Transverse colon (tissue), 4 donors: Measurements from ENCODE around the gene KLHL29. TPM values are rescaled to one million over a fixed set of nuclear protein-coding genes. Genes with fewer than 3 reads are reported as not detected.

ENCODE experiments used
- DNase-seq: peaks from one replicate; pipeline ENCODE4 v3.0.0-alpha.2; 2019
- H3K27ac ChIP-seq, 4 donors: fragments of 200-600 bp; sonication (generic); 2 replicates each; pipeline ENCODE4 v1.5.1; 2016 to 2018; ENCODE audit warnings: inconsistent platforms in 4 of 4
- H3K27me3 ChIP-seq: fragments of 200-600 bp; sonication (generic); 2 replicates; pipeline ENCODE4 v1.5.1; 2017; ENCODE audit warnings: inconsistent platforms
- H3K36me3 ChIP-seq, 4 donors: fragments of 200-600 bp; sonication (generic); 2 replicates each; pipeline ENCODE4 v1.5.1; 2017 to 2019; ENCODE audit warnings: inconsistent platforms in 4 of 4
- H3K4me1 ChIP-seq, 4 donors: fragments of 200-600 bp; sonication (generic); 2 replicates each; pipeline ENCODE4 v1.5.1; 2017 to 2020; ENCODE audit warnings: inconsistent platforms in 4 of 4
- H3K4me3 ChIP-seq, 4 donors: fragments of 200-600 bp; sonication (generic); 1 replicate in 1 of 4; 2 replicates in 3 of 4; pipeline versions ENCODE4 v1.5.1 to v1.6.1; 2017 to 2019; ENCODE audit warnings: inconsistent platforms in 4 of 4
- H3K9me3 ChIP-seq, 2 donors: fragments of 200-600 bp; sonication (generic); 2 replicates each; pipeline ENCODE4 v1.5.1; 2017 to 2019; ENCODE audit warnings: inconsistent platforms in 2 of 2
- CTCF ChIP-seq, 5 experiments: fragments of 200-600 bp in 3 of 5; fragments of 450-650 bp in 2 of 5; sonication (generic) in 3 of 5; IDR thresholded peaks; 1 replicate in 2 of 5; 2 replicates in 3 of 5; pipeline ENCODE4 v1.5.1; 2016 to 2017; ENCODE audit warnings: antibody characterized with exemption in 5 of 5, inconsistent platforms in 3 of 5, mild to moderate bottlenecking in 2 of 5, moderate library complexity in 1 of 5
- EP300 ChIP-seq: sonication (generic); formaldehyde crosslinking; IDR thresholded peaks from one replicate; pipeline ENCODE4 v1.6.1; 2017; ENCODE audit warnings: antibody characterized with exemption, low read depth
- POLR2A ChIP-seq: fragments of 450-650 bp; IDR thresholded peaks from one replicate; pipeline ENCODE4 v1.6.1; 2016; ENCODE audit warnings: antibody characterized with exemption, mild to moderate bottlenecking, moderate library complexity
- POLR2AphosphoS5 ChIP-seq, 3 donors: sonication (generic); formaldehyde crosslinking; IDR thresholded peaks; one replicate each; pipeline ENCODE4 v1.6.1; 2016; ENCODE audit warnings: antibody characterized with exemption in 3 of 3
- WGBS, 2 donors: methylation state at CpG; one replicate each; pipeline ENCODE4 v1.1.5; 2018; ENCODE audit warnings: low coverage in 1 of 2; 5-methylcytosine and 5-hydroxymethylcytosine counted together
- in situ Hi-C, 4 donors: fragments of 200-750 bp; cut with MboI; loops; one replicate each; pipeline versions ENCODE4 v1.15.0 to v1.15.1; 2017; ENCODE audit warnings: low sequenced_read_pairs in 3 of 4, low pct_ligation_motif_present in 1 of 4, low pct_unique_long_range_greater_than_20kb in 1 of 4
- intact Hi-C: fragments of 100-400 bp; cut with DNase I; formaldehyde crosslinking; loops from one replicate; pipeline ENCODE4 v1.15.1; 2023; ENCODE audit warnings: low total_unique reads
- total RNA-seq, 4 donors: library from RNA; depleted of rRNA; stranded (reverse); fragments of >200 nt; gene quantifications; one replicate each; pipeline ENCODE4 v1.1.0, GENCODE V29; 2016

Gene KLHL29
- total RNA-seq, 4 donors from 2014 or later, result 3.3 to 16.5 (median 5.8) TPM

GRCh38 chr2:23559561-23560239 is 174.7 kb downstream of the KLHL29 start:
- H3K4me1 ChIP-seq, result peaks cover 7 to 18% (median 16%) of the 10 kb centered on the region in 4 donors
- H3K4me3 ChIP-seq, result no peak overlapping the region
- in situ Hi-C loops (no loop called here), intact Hi-C loops (no loop called here)
- TF ChIP-seq CTCF (IDR thresholded peaks at IDR 0.05), result no peak
- no peak for TF ChIP-seq POLR2AphosphoS5 (IDR thresholded peaks at IDR 0.05)
- TF ChIP-seq EP300, result no peak
- TF ChIP-seq POLR2A, result no peak
- DNase-seq, result no peak
- WGBS, 2 donors, result 82 to 88% methylated on average over 14 to 20 of the region's 20 CpGs
- H3K36me3 ChIP-seq, result no peaks in the 10 kb centered on the region
- H3K9me3 ChIP-seq, result no peaks in the 10 kb centered on the region
- no peak overlapping the region for H3K27ac ChIP-seq
- H3K27me3 ChIP-seq, result no peaks in the 10 kb centered on the region

GRCh38 chr2:23561088-23561487 is 176.1 kb downstream of the KLHL29 start:
- no peak for TF ChIP-seq POLR2A
- no peak for TF ChIP-seq EP300
- TF ChIP-seq POLR2AphosphoS5 (IDR thresholded peaks at IDR 0.05), result no peak
- no peak for TF ChIP-seq CTCF (IDR thresholded peaks at IDR 0.05)
- Histone ChIP-seq H3K36me3 (no peaks in the 10 kb centered on the region), H3K27ac (peak overlapping the region in 1 of 4 donors; percentile 78), H3K4me1 (peaks cover 13 to 20% (median 16%) of the 10 kb centered on the region in 4 donors), H3K4me3 (no peak overlapping the region), H3K9me3 (no peaks in the 10 kb centered on the region), H3K27me3 (no peaks in the 10 kb centered on the region)
- DNase-seq, result no peak
- intact Hi-C loops, result no loop called here
- 96% methylated on average over 7 of the region's 7 CpGs; no CpG with 5 or more reads in 1 of the 2 donors for WGBS, 2 donors
- in situ Hi-C loops, result no loop called here

- in situ Hi-C loops (no loop called here), intact Hi-C loops (no loop called here)
- H3K9me3 ChIP-seq, result no peaks in the 10 kb centered on the region
- H3K36me3 ChIP-seq, result no peaks in the 10 kb centered on the region
- H3K27me3 ChIP-seq, result no peaks in the 10 kb centered on the region
- TF ChIP-seq POLR2AphosphoS5 (IDR thresholded peaks at IDR 0.05) (no peak), CTCF (IDR thresholded peaks at IDR 0.05) (no peak), POLR2A (no peak), EP300 (no peak)
- WGBS, 2 donors, result 78% methylated on average over 9 of the region's 9 CpGs; no CpG with 5 or more reads in 1 of the 2 donors
- H3K27ac ChIP-seq, result peak overlapping the region in 1 of 4 donors; percentile 78
- H3K4me3 ChIP-seq, result no peak overlapping the region
- no peak for DNase-seq
- H3K4me1 ChIP-seq, result peaks cover 13 to 23% (median 16%) of the 10 kb centered on the region in 4 donors
Measured at GRCh38 chr2:23561544-23561943, 176.6 kb downstream of the KLHL29 start.

GRCh38 chr2:23562143-23562542 is 177.2 kb downstream of the KLHL29 start:
- Histone ChIP-seq H3K4me3 (no peak overlapping the region), H3K27me3 (no peaks in the 10 kb centered on the region), H3K9me3 (no peaks in the 10 kb centered on the region), H3K4me1 (peaks cover 13 to 25% (median 16%) of the 10 kb centered on the region in 4 donors), H3K27ac (peak overlapping the region in 2 of 4 donors; percentile 77 to 78), H3K36me3 (no peaks in the 10 kb centered on the region)
- 96% methylated on average over 29 of the region's 30 CpGs; no CpG with 5 or more reads in 1 of the 2 donors for WGBS, 2 donors
- in situ Hi-C loops (no loop called here), intact Hi-C loops (no loop called here)
- DNase-seq, result no peak
- TF ChIP-seq POLR2A, result no peak
